ENCODE data around the gene INA. TPM values are rescaled to one million over a fixed set of nuclear protein-coding genes. Genes with fewer than 3 reads are reported as not detected.

INA gene
- total and polyA plus RNA-seq, 7 donors = 0.06 to 0.08 TPM; not detected in 5

DNA sequence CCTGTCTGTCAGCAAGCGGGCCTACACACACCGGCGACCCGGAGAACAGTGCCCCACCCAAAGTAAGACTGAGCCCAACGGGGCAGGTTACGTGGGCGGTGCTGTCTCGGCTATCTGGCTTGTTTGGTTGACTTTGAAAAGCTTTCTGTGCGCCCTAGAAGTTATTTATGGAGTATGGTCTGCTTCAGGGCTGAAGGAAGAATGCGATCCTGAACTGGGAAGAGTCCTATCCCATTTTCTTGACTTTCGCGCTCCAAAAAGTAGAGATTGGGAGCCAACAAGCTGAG, 1.5 kb downstream of the INA start:
- TF ChIP-seq, protein P1, sequence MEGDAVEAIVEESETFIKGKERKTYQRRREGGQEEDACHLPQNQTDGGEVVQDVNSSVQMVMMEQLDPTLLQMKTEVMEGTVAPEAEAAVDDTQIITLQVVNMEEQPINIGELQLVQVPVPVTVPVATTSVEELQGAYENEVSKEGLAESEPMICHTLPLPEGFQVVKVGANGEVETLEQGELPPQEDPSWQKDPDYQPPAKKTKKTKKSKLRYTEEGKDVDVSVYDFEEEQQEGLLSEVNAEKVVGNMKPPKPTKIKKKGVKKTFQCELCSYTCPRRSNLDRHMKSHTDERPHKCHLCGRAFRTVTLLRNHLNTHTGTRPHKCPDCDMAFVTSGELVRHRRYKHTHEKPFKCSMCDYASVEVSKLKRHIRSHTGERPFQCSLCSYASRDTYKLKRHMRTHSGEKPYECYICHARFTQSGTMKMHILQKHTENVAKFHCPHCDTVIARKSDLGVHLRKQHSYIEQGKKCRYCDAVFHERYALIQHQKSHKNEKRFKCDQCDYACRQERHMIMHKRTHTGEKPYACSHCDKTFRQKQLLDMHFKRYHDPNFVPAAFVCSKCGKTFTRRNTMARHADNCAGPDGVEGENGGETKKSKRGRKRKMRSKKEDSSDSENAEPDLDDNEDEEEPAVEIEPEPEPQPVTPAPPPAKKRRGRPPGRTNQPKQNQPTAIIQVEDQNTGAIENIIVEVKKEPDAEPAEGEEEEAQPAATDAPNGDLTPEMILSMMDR (IDR thresholded peaks at IDR 0.05) = no peak
- Histone ChIP-seq H3K27ac (no peak overlapping the region), H3K9me3 (no peaks in the 10 kb centered on the region), H3K4me3 (no peak overlapping the region), H3K36me3 (ENCODE audit: insufficient read depth in 1 of 2, low read depth in 1 of 2) (no peaks in the 10 kb centered on the region), H3K27me3 (ENCODE audit: insufficient read depth in 3 of 3, low read length in 2 of 3) (peaks cover 5 to 66% (median 26%) of the 10 kb centered on the region in 3 donors), H3K4me1 (peaks cover 8% of the 10 kb centered on the region)
- intact Hi-C loops (cut with DNase I) = no loop called here
- WGBS, 3 donors = 14 to 27% (median 21%) methylated on average over 12 of the region's 12 CpGs
- no peak for ATAC-seq
- no peak for DNase-seq

DNA sequence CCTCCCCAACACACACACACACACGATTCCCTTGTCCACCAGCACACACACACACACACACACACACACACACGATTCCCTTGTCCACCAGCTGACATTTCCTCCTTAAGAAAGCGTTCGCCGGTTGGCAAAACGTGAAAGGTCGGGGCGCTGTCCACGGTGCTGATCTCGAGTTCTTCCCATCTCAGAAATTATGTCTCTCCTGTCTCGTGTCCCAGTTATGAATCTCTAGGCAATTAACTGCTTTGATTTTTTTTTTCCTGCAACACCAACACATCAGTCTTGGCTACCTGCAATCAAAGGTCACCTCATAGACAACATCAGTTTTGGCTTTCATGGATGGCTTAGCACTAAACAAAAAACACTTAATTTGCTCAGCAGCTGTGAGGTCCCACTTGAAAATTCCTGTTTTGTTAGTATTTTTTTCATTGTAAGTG, 1.9 kb downstream of the INA start:
- TF ChIP-seq, protein P1 (IDR thresholded peaks at IDR 0.05) = no peak
- peak; percentile 39 to 65 for DNase-seq
- Histone ChIP-seq H3K9me3 (no peaks in the 10 kb centered on the region), H3K4me3 (no peak overlapping the region), H3K27ac (no peak overlapping the region), H3K36me3 (ENCODE audit: insufficient read depth in 1 of 2, low read depth in 1 of 2) (no peaks in the 10 kb centered on the region), H3K27me3 (ENCODE audit: insufficient read depth in 3 of 3, low read length in 2 of 3) (peaks cover 5 to 63% (median 26%) of the 10 kb centered on the region in 3 donors), H3K4me1 (peaks cover 8% of the 10 kb centered on the region)
- ATAC-seq = no peak
- intact Hi-C loops (cut with DNase I) = no loop called here
- WGBS, 3 donors = 1 to 2% (median 1%) methylated on average over 11 of the region's 11 CpGs

DNA sequence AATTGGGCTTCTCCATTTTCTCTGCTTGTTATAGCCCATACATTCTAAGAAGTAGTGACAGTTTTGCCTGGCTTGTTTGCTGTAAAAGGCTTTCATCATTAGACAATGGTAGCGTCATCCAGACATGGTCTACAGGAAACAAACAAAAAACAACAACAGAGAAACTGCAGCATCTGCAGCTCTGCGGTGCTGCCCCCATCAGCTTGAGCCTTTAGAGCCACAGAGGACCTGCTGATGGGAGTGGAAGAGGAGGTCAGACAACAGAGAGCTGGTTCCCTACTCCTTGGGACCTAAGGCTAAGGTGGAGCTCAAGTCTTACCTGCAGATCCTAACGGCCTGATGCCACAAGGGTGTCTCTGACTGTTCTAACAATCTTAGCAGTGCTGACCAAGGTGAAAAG, 3.1 kb downstream of the INA start:
- Histone ChIP-seq H3K27ac (no peak overlapping the region), H3K9me3 (no peaks in the 10 kb centered on the region), H3K4me3 (no peak overlapping the region), H3K4me1 (peaks cover 8% of the 10 kb centered on the region), H3K36me3 (ENCODE audit: insufficient read depth in 1 of 2, low read depth in 1 of 2) (no peaks in the 10 kb centered on the region), H3K27me3 (ENCODE audit: insufficient read depth in 3 of 3, low read length in 2 of 3) (peaks cover 5 to 56% (median 26%) of the 10 kb centered on the region in 3 donors)
- DNase-seq = no peak
- no peak for ATAC-seq
- 66 to 74% (median 70%) methylated on average over 3 of the region's 3 CpGs for WGBS, 3 donors
- TF ChIP-seq, protein P1 (IDR thresholded peaks at IDR 0.05) = no peak
- intact Hi-C loops (cut with DNase I) = no loop called here

DNA sequence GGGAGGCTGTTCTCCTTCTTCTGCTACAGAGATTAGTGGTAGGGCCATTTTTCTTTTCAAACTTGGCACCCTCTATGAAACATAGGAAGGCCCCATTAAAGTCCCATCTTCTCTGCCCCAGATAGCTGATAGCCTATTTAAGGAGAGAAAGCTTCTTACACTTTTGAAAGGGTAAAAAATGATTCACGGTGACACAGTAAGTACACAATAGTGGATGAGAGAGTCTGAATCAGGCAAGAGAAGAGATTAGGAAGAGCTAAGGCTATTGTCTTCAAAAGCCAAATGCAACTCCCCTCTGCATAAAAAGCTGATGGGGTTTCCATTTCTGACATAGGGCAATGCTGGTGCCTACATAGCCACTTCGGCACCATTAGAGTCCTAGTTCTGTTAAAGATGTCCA, 3.6 kb downstream of the INA start:
- TF ChIP-seq, protein P1 (IDR thresholded peaks at IDR 0.05) = no peak
- intact Hi-C loops (cut with DNase I) = no loop called here
- H3K36me3 ChIP-seq (ENCODE audit: insufficient read depth in 1 of 2, low read depth in 1 of 2) = no peaks in the 10 kb centered on the region
- no peak overlapping the region for H3K4me3 ChIP-seq
- H3K9me3 ChIP-seq = no peaks in the 10 kb centered on the region
- ATAC-seq (no peak), DNase-seq (no peak)
- H3K27me3 ChIP-seq (ENCODE audit: insufficient read depth in 3 of 3, low read length in 2 of 3) = peaks cover 5 to 59% (median 26%) of the 10 kb centered on the region in 3 donors
- no peak overlapping the region for H3K27ac ChIP-seq
- peaks cover 8% of the 10 kb centered on the region for H3K4me1 ChIP-seq
- WGBS, 3 donors = 87 to 90% (median 89%) methylated on average over 2 of the region's 2 CpGs

DNA sequence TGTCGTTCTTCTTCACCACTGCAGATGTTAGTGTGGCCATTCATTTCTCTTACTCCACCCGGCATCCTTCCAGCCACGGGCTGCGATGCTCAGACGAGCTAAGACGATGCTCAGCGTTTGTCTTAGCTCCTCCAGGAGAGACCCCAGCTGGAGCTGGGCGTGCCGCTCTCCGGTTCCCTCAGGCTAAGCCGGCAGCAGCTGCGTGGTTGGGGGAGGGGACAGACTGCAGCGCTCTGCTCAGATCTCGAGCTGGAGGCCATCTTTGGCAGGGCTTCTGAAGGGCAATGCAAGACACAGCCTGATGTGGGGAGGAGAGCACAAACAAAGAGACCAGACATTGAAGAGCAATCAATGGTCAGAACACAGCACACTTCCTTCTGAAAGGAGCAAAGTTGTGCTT, 4.8 kb downstream of the INA start:
- TF ChIP-seq, protein P1 (IDR thresholded peaks at IDR 0.05) = no peak
- no peak for DNase-seq
- Histone ChIP-seq H3K4me3 (no peak overlapping the region), H3K27me3 (ENCODE audit: insufficient read depth in 3 of 3, low read length in 2 of 3) (peaks cover 9 to 49% (median 18%) of the 10 kb centered on the region in 3 donors), H3K36me3 (ENCODE audit: insufficient read depth in 1 of 2, low read depth in 1 of 2) (no peaks in the 10 kb centered on the region), H3K4me1 (peaks cover 8% of the 10 kb centered on the region), H3K9me3 (no peaks in the 10 kb centered on the region), H3K27ac (no peak overlapping the region)
- intact Hi-C loops (cut with DNase I) = no loop called here
- no peak for ATAC-seq
- WGBS, 3 donors = 0 to 1% (median 0%) methylated on average over 14 of the region's 14 CpGs

All from psoas muscle (tissue), 8 donors.